Measurements from ENCODE around the gene INTS4. TPM values are rescaled to one million over a fixed set of nuclear protein-coding genes. Genes with fewer than 3 reads are reported as not detected.

INTS4 gene
- total RNA-seq, 2 donors from 2014 or later: 67.2 to 85.1 TPM

Other genes with a start within 250 kb of the INTS4 start
- 10 to 100 TPM; 59.9 to 68.5 TPM for gene RSF1, start 173.9 kb downstream of the INTS4 start, total RNA-seq
- gene AAMDC, start 173.5 kb downstream of the INTS4 start, total RNA-seq: 1 to 10 TPM; 1.7 to 4.9 TPM
- under 1 TPM; 0.29 to 0.45 TPM for gene KCTD14, start 28.6 kb upstream of the INTS4 start, total RNA-seq
- gene THRSP, start 69.2 kb upstream of the INTS4 start, total RNA-seq: not detected
- 100 to 1,000 TPM; 174 to 187 TPM for gene NDUFC2, start 85.2 kb upstream of the INTS4 start, total RNA-seq
- gene ALG8, start 145.0 kb upstream of the INTS4 start, total RNA-seq: 10 to 100 TPM; 52.3 to 87.2 TPM
- gene KCTD21, start 194.0 kb upstream of the INTS4 start, total RNA-seq: 1 to 10 TPM; 3.6 to 9.4 TPM
- 1 to 10 TPM; 7.2 to 7.9 TPM for gene USP35, start 194.3 kb upstream of the INTS4 start, total RNA-seq

Measured in natural killer cell treated with Interleukin-12 subunit alpha and Interleukin-12 subunit beta and Interleukin-15 and Interleukin-18, amount 100 ng/mL, for 72 hours (primary cell).